GM10266 (cell line): Measurements from ENCODE around the gene TMEM14C.

Source experiments
- DNase-seq: peaks from one replicate; pipeline ENCODE4 v3.0.0; 2012; ENCODE audit errors: extremely low spot score
- TF ChIP-seq, protein P1 (sequence below): IDR thresholded peaks from 2 replicates; pipeline ENCODE4 v1.5.1; 2012; ENCODE audit warnings: mild to moderate bottlenecking, low read depth; ENCODE audit not compliant: control insufficient read depth, insufficient read depth; ENCODE audit errors: missing control alignments

Gene TMEM14C

DNA sequence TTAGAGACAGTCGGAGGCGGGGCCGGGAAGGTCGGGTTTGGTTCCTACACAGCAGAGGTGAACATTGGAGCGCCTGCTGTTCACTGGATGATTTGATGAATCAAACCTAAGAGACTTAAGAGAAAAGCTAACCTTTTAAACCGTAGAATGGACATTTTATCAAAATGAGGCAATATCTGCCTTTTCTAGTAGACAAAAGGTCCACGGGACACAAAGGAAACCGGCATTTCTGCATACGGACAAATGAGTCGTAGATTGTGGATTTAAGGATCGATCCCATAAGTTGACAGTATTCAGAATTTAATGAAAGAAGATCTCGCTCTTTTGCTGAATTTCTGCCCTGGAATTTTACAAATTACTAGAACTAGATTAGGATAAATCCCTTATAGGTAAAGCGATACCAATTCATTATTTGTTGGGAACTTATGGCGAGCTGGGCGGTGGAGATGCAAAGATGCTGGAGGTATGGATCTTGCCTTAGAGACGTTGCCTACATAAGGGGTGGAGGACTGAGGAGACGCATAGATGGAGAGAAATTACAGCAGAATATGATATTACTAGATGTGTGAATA, 27.7 kb upstream of the TMEM14C start:
- no peak for DNase-seq
- TF ChIP-seq, protein P1, sequence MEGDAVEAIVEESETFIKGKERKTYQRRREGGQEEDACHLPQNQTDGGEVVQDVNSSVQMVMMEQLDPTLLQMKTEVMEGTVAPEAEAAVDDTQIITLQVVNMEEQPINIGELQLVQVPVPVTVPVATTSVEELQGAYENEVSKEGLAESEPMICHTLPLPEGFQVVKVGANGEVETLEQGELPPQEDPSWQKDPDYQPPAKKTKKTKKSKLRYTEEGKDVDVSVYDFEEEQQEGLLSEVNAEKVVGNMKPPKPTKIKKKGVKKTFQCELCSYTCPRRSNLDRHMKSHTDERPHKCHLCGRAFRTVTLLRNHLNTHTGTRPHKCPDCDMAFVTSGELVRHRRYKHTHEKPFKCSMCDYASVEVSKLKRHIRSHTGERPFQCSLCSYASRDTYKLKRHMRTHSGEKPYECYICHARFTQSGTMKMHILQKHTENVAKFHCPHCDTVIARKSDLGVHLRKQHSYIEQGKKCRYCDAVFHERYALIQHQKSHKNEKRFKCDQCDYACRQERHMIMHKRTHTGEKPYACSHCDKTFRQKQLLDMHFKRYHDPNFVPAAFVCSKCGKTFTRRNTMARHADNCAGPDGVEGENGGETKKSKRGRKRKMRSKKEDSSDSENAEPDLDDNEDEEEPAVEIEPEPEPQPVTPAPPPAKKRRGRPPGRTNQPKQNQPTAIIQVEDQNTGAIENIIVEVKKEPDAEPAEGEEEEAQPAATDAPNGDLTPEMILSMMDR, result no peak

DNA sequence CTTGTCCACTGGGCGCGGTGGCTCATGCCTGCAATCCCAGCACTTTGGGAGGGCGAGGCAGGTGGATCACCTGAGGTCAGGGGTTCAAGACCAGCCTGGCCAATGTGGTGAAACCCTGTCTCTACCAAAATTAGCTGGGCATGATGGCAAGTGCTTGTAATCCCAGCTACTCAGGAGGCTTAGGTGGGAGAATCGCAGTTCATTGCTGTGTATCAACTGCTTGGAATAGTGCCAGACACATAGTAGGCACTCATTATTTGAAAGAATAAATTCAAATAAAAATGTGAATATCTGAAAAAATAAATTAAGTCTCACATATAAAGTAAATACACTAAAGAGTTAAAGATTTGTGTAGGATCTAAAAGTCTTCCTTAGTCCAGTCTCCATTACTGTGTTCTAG, 26.2 kb upstream of the TMEM14C start:
- DNase-seq, result no peak
- TF ChIP-seq, protein P1, result no peak

DNA sequence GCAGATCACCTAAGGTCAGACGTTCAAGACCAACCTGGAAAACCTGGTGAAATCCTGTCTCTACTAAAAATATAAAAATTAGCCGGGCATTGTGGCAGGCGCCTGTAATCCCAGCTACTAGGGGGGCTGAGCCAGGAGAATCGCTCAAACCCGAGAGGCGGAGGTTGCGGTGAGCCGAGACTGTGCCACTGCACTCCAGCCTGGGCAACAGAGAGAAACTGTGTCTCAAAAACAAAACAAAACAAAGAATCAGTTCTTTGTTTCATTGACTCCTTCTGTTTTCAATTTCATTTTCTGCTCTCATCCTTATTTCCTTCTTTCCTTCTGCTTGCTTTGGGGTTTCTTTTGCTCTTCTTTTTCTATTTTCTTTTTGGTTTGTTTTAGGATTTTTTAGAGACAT, 8.9 kb upstream of the TMEM14C start:
- TF ChIP-seq, protein P1, result no peak
- DNase-seq, result no peak

DNA sequence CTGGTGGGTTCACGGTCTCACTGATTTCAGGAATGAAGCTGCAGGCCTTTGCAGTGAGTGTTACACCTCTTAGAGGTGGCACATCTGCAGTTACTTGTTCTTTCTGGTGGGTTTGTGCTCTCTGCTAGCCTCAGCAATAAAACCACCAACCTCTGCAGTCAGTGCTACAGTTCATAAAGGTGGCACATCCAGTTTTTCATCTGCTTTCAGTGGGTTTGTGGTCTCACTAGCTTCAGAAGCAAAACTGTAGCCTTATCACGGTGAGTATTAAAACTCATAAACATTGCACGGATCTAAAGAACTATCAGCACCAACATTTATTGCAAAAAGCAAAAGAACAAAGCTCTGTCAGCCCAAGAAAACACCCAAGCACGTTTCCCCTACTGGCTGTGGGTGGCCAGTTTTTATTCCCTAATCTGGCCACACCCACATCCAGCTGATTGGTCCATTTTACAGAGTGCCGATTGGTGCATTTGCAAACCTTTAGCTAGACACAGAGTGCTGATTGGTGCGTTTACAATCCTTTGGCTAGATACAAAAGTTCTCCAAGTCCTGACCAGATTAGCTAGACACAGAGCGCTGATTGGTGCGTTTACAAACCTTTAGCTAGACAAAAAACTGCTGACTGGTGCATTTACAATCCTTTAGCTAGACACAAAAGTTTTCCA, 3.4 kb upstream of the TMEM14C start:
- no peak for DNase-seq
- TF ChIP-seq, protein P1, result no peak

DNA sequence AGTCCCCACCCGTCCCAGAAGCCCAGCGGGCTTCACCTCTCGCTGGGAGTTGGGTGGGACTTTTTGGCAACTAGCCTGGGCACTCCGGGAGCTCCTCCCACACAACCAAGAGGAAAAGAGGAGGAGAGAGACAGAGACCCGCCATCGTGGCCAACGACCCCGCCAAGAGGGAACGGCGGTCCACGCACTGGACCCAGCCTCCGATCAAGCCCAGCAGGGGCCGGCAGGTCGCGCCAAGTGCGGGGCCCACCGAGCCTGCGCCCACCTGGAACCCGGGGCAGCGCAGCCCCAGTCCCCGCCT, 3.0 kb upstream of the TMEM14C start:
- no peak for DNase-seq

DNA sequence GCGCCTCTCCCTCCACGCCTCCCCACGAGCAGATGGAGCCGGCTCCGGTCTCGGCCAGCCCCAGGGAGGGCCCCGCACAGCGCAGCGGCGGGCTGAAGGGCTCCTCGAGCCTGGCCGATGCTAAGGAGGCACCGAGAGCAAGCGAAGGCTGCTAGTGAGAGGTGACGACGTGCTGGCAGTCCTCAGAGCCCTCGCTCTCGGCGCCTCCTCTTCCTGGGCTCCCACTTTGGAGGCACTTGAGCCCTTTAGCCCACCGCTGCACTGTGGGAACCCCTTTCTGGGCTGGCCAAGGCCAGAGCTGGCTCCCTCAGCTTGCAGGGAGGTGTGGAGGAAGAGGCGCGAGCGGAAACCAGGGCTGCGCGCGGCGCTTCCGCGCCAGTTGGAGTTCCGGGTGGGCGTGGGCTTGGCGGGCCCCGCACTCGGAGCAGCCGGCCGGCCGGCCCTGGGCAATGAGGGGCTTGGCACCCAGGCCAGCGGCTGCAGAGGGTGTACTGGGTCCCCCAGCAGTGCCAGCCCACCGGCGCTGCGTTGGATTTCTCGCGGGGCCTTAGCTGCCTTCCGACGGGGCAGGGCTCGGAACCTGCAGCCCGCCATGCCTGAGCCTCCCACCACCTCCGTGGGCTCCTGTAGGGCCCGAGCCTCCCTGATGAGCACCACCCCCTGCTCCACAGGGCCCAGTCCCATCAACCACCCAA, 2.5 kb upstream of the TMEM14C start:
- TF ChIP-seq, protein P1, result no peak
- DNase-seq, result peak; percentile 38

More for the DNA sequence above, 3.0 kb upstream of the TMEM14C start:
- TF ChIP-seq, protein P1, result no peak
